ENCODE data around the gene PRC1.

Gene PRC1

DNA sequence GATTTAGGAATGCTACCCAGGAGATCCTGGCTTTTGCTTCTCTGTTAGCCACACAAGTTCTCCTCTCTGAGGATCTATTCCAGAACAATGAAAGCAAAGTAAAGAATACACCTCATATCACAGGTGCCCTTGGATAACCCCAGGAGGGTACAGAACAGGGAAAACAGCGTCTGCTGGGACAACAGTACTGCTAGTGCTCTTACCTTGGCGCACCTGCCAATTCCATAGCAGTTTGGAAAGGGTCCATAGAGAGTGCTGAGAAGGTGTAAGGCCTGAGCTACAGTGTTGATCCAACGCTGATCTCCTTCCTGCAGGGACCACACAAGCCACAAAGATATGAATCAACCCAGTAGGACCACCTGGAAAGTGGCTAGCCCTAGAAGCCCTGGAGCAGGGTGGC lies 12.9 kb upstream of the PRC1 start:
- H3K4me3 ChIP-seq (ENCODE audit: low read length), result no peak overlapping the region
- no peak for DNase-seq (ENCODE audit: low read depth)
- TF ChIP-seq, protein P1, sequence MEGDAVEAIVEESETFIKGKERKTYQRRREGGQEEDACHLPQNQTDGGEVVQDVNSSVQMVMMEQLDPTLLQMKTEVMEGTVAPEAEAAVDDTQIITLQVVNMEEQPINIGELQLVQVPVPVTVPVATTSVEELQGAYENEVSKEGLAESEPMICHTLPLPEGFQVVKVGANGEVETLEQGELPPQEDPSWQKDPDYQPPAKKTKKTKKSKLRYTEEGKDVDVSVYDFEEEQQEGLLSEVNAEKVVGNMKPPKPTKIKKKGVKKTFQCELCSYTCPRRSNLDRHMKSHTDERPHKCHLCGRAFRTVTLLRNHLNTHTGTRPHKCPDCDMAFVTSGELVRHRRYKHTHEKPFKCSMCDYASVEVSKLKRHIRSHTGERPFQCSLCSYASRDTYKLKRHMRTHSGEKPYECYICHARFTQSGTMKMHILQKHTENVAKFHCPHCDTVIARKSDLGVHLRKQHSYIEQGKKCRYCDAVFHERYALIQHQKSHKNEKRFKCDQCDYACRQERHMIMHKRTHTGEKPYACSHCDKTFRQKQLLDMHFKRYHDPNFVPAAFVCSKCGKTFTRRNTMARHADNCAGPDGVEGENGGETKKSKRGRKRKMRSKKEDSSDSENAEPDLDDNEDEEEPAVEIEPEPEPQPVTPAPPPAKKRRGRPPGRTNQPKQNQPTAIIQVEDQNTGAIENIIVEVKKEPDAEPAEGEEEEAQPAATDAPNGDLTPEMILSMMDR (conservative IDR thresholded peaks at IDR 0.05; ENCODE audit: low read length), result no peak

DNA sequence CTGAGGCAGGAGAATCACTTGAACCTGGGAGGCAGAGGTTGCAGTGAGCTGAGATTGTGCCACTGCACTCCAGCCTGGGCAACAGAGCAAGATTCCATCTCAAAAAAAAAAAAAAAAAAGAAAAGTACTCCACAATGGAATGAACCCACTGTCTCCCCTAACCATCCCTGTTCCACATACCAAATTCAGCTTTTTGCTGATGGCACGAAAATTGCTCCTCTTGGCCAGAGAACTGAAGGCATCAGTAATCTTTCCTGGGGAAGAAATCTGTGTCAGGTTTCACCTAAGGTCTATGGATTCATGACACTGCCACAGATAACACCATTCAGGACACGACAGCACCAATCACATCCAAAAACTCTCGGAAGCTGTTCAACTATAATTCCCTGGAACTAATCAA lies 6.9 kb upstream of the PRC1 start:
- TF ChIP-seq, protein P1 (conservative IDR thresholded peaks at IDR 0.05; ENCODE audit: low read length), result no peak
- H3K4me3 ChIP-seq (ENCODE audit: low read length), result no peak overlapping the region
- no peak for DNase-seq (ENCODE audit: low read depth)

DNA sequence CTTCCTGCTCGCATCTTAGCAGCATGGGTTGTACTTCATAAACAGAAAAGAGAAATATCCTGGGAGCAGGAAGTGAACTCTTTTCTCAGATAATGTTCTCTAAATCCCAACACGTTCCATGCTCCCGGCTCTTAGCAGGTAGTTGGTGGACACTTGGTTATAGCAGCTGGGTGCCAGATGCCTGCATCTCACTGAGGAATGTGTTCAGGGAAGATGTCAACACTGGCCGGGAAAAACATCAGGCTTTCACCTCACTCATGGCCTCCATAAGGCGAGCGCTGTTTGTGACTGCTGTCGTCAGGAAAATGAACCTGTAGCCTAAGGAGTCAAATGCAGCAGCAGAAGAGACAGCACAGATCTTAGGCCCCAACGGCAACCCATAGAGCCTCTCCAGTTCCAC lies 4.4 kb upstream of the PRC1 start:
- H3K4me3 ChIP-seq (ENCODE audit: low read length), result no peak overlapping the region
- TF ChIP-seq, protein P1 (conservative IDR thresholded peaks at IDR 0.05; ENCODE audit: low read length), result no peak
- no peak for DNase-seq (ENCODE audit: low read depth)

DNA sequence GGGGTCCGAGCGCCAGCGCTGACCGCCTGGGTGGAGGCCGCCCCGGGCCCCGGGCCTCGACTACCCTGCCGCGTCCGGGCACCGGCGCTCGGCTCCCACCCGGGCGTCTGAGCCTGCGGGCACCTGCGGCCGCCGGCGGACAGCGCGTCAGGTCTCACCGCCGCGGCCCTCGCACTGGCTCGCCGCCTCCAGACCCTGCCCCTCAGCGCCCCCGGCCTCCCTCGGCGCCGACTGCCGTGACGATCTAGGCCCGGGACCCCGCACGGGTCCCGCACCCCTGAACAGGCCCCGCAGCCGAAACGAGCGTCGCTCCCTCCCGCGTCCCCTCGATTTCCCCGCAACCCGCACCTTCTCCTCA lies 297 bp downstream of the PRC1 start:
- TF ChIP-seq, protein P1 (conservative IDR thresholded peaks at IDR 0.05; ENCODE audit: low read length), result no peak
- DNase-seq (ENCODE audit: low read depth), result no peak
- H3K4me3 ChIP-seq (ENCODE audit: low read length), result peak overlapping the region; percentile 95

DNA sequence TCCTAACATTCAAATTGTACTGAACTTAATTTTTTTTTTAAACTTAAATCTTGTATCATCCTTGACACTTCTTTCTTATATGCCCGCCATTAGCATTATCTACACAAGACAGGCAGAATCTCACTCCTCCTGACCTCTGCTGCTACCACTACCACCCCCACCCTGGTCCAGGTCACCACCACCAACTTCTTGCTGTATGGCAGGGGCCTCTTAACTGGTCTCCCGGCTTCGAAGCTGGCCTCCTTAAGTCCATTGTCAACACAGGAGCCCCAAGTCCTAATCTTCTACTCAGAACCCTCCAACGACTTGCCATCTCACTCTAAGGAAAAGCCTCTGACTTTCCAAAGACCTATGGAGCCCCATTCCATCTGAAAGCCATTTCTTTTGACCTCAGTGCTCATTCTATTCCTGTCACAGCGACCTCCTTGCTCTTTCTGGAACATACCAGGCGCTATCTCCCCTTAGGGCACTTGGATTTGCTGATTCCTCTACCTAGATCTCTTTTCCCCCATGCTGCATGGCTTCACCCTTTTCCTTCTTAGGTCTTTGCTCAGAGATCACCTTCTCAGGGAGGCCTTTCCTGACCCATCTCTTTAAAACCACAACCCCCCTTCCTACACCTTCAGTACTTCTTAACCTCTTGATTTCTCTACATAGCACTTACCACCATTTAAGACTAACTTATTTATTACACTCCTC lies 2.6 kb downstream of the PRC1 start:
- DNase-seq (ENCODE audit: low read depth), result no peak
- no peak overlapping the region for H3K4me3 ChIP-seq (ENCODE audit: low read length)
- TF ChIP-seq, protein P1 (conservative IDR thresholded peaks at IDR 0.05; ENCODE audit: low read length), result no peak

DNA sequence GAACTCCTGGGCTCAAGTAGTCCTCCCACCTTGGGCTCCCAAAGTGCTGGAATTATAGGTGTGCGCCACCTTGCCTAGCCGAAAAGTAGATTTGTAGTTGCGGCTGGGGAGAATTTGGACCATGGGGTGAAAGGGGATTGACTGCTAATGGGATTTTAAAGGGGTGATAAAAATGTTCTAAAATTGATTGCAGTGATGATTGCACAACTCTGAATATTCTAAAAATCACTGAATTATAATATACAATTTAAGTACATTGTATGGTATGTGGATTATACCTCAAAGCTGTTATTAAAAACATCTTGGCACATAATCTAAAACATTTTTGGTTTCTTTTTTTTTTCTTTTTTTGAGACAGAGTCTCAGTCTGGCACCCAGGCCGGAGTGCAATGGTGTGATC lies 3.9 kb downstream of the PRC1 start:
- H3K4me3 ChIP-seq (ENCODE audit: low read length), result no peak overlapping the region
- DNase-seq (ENCODE audit: low read depth), result no peak
- TF ChIP-seq, protein P1 (conservative IDR thresholded peaks at IDR 0.05; ENCODE audit: low read length), result no peak

DNA sequence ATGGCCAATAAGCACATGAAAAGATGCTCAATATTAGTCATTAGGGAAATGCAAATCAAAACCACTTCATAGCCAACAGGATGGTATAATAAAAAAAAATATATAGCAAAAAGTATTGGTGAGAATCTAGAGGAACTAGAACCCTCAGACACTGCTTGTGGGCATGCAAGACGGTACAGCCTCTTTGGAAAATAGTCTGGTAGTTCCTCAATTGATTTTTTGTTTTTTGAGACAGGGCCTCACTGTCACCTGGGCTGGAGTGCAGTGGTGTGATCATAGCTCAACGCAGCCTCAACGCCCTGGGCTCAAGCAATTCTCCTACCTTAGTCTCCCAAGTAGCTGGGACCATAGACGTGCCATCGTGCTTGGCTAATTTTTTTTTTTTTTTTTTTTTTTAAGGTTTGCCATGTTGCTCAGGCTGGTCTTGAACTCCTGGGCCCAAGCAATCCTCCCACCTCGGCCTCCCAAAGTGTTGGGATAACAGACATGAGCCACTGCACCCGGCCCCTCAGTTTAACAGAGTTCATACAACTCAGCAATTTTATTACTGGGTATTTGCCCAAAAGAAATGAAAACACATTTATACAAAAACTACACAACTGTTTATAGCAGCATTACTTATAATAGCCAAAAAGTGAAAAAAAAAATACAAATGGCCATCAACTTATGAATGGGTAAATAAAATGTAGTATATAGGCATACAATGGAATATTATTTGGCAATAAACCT lies 5.1 kb downstream of the PRC1 start:
- no peak overlapping the region for H3K4me3 ChIP-seq (ENCODE audit: low read length)
- TF ChIP-seq, protein P1 (conservative IDR thresholded peaks at IDR 0.05; ENCODE audit: low read length), result no peak
- no peak for DNase-seq (ENCODE audit: low read depth)

Measured in AG10803 (cell line).